Measurements from ENCODE around the gene MSLN. TPM values are rescaled to one million over a fixed set of nuclear protein-coding genes. Genes with fewer than 3 reads are reported as not detected.

Gene MSLN
- total RNA-seq, 6 experiments from 2014 or later, result 0.17 to 0.61 (median 0.36) TPM

DNA sequence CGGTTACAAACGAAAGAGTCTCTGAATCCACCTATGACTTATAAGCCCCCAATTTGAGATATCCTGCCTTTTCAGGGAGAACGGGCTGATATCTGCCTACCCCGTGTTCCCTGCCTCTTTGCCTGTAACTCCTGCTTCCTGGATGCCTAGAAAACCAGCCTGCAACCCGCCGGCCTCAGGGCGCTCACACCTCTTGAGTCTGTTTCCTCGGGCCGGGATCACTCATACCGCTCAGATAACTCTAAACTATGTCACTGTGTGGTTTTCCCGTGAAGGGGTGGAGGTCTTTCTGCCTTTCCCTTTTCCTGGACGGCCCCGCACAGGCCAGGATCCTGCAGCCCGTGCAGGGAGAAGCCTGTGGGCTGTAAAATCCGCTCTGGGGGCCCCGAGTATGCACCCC, 17.3 kb downstream of the MSLN start:
- TF ChIP-seq, protein P1, sequence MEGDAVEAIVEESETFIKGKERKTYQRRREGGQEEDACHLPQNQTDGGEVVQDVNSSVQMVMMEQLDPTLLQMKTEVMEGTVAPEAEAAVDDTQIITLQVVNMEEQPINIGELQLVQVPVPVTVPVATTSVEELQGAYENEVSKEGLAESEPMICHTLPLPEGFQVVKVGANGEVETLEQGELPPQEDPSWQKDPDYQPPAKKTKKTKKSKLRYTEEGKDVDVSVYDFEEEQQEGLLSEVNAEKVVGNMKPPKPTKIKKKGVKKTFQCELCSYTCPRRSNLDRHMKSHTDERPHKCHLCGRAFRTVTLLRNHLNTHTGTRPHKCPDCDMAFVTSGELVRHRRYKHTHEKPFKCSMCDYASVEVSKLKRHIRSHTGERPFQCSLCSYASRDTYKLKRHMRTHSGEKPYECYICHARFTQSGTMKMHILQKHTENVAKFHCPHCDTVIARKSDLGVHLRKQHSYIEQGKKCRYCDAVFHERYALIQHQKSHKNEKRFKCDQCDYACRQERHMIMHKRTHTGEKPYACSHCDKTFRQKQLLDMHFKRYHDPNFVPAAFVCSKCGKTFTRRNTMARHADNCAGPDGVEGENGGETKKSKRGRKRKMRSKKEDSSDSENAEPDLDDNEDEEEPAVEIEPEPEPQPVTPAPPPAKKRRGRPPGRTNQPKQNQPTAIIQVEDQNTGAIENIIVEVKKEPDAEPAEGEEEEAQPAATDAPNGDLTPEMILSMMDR (IDR thresholded peaks at IDR 0.05), result no peak
- DNase-seq, result no peak
- peak overlapping the region; percentile 71 for H3K27ac Mint-ChIP-seq

DNA sequence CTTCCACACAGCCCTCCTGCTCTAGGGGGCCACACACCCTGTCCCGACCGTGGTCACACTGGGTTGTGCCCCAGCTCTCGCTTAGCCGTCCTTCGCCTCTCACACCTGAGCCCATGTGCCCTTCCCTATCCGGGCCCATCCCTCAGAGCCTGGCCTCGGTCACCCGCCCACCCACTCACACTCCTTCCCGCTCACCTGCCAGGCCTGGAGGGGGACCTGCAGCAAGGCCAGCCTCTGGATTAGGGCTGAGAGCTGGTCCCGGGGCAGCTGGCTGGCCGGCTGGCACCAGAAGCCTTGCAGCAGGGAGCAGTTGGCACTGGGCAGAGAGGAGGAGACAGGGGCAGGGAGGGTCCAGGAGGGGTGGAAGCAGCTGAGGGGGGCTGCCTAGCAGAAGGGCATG, 17.9 kb downstream of the MSLN start:
- Mint-ChIP-seq H3K9me3 (no peaks in the 10 kb centered on the region), H3K27ac (no peak overlapping the region), H3K4me1 (ENCODE audit: low read depth) (peaks cover 7% of the 10 kb centered on the region), H3K36me3 (ENCODE audit: low read depth) (no peaks in the 10 kb centered on the region), H3K4me3 (no peak overlapping the region), H3K27me3 (ENCODE audit: insufficient read depth) (peaks cover 9% of the 10 kb centered on the region)
- no peak for DNase-seq
- TF ChIP-seq, protein P1 (IDR thresholded peaks at IDR 0.05), result no peak

More for the DNA sequence above, 17.3 kb downstream of the MSLN start:
- Mint-ChIP-seq H3K27me3 (ENCODE audit: insufficient read depth) (peaks cover 9% of the 10 kb centered on the region), H3K4me3 (peak overlapping the region; percentile 42; the same call in 1 of the 2 replicates), H3K36me3 (ENCODE audit: low read depth) (no peaks in the 10 kb centered on the region), H3K9me3 (no peaks in the 10 kb centered on the region), H3K4me1 (ENCODE audit: low read depth) (peaks cover 7% of the 10 kb centered on the region)

DNA sequence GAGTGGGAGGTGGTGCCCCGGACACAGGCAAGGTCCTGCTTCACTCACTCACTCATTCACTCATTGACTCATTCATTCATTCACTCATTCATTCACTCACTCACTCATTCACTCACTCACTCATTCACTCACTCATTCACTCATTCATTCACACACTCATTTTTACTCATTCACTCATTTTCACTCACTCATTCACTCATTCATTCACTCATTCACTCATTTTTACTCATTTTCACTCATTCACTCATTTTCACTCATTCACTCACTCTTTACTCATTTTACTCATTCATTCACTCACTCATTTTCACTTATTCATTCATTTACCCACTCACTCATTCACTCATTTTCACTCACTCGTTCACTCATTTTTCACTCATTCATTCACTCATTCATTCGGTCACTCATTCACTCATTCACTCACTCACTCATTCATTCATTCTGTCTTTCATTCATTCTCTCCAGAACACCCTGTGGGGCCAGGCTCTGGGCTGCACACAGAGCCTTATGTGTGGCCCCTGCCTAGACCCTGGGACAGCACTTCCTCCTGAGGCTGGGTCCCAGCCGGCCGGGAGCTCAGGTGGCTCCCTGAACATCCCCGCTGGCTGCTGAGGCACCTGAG, 18.5 kb downstream of the MSLN start:
- Mint-ChIP-seq H3K4me1 (ENCODE audit: low read depth) (peaks cover 7% of the 10 kb centered on the region), H3K4me3 (no peak overlapping the region), H3K27ac (no peak overlapping the region), H3K27me3 (ENCODE audit: insufficient read depth) (peaks cover 9% of the 10 kb centered on the region), H3K36me3 (ENCODE audit: low read depth) (no peaks in the 10 kb centered on the region), H3K9me3 (no peaks in the 10 kb centered on the region)
- no peak for DNase-seq
- TF ChIP-seq, protein P1 (IDR thresholded peaks at IDR 0.05), result no peak

DNA sequence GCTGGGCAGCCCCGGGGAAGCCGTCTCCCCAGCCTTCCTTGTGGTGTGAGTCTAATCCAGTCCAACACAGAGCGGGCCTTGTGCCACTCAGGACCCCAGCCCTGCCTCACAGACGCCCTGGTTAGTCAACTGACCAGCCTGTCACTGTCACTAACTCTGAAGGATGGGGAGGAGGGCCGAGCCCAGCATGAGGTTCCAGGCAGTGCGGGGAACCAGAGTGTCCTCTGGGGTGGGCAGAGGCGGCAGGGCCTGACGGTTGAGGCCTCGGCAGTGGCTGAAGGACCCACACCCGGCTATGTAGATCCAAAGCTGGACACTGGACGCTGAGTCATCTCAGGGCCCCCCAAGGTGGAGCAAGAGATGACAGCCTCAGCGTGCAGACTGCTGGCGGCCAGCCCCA, 19.0 kb downstream of the MSLN start:
- TF ChIP-seq, protein P1 (IDR thresholded peaks at IDR 0.05), result no peak
- H3K4me1 Mint-ChIP-seq (ENCODE audit: low read depth), result peaks cover 7% of the 10 kb centered on the region
- DNase-seq, result no peak
- H3K36me3 Mint-ChIP-seq (ENCODE audit: low read depth), result no peaks in the 10 kb centered on the region
- H3K4me3 Mint-ChIP-seq, result no peak overlapping the region
- H3K9me3 Mint-ChIP-seq, result no peaks in the 10 kb centered on the region
- H3K27me3 Mint-ChIP-seq (ENCODE audit: insufficient read depth), result peaks cover 9% of the 10 kb centered on the region
- H3K27ac Mint-ChIP-seq, result no peak overlapping the region

DNA sequence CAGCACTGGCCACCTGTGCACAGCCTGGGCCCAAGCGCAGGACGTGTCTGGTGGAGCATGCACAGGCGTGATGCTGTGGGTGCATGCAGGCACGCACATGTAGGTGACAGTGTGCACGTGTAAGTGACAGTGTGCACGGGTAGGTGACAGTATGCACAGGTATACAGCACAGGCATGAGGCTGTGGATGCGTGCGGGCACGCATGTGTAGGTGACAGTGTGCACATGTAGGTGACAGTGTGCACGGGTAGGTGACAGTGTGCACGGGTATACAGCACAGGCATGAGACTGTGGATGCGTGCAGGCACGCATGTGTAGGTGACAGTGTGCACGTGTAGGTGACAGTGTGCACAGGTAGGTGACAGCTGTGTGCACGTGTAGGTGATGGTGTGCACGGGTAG, 19.8 kb downstream of the MSLN start:
- H3K36me3 Mint-ChIP-seq (ENCODE audit: low read depth), result no peaks in the 10 kb centered on the region
- no peak overlapping the region for H3K27ac Mint-ChIP-seq
- DNase-seq, result no peak
- H3K4me1 Mint-ChIP-seq (ENCODE audit: low read depth), result peaks cover 7% of the 10 kb centered on the region
- TF ChIP-seq, protein P1 (IDR thresholded peaks at IDR 0.05), result no peak
- H3K27me3 Mint-ChIP-seq (ENCODE audit: insufficient read depth), result peaks cover 9% of the 10 kb centered on the region
- no peak overlapping the region for H3K4me3 Mint-ChIP-seq
- no peaks in the 10 kb centered on the region for H3K9me3 Mint-ChIP-seq

All from HFFc6 (cell line).